Measurements from ENCODE around the gene PDZRN4.
"Not testable (repeated sequence)": the region's sequence is repeated elsewhere in the genome, so short reads cannot be mapped to it uniquely, and the experiment has no call there.

Gene PDZRN4

GRCh38 chr12:41188058-41188840, at the start of gene PDZRN4:
TSS of gene PDZRN4 (plus strand) at chr12:41188320.
- Histone ChIP-seq H3K36me3 (replicated peaks) (no peaks in the 10 kb centered on the region), H3K9me3 (no peaks in the 10 kb centered on the region), H3K4me1 (no peaks in the 10 kb centered on the region), H3K4me3 (no peak within 1 kb of the TSS), H3K27me3 (ENCODE audit: low read depth) (peaks cover 41% of the 10 kb centered on the region)
- DNase-seq (ENCODE audit: low spot score in 2 of 2): peak in 1 of 2 experiments; percentile 30
- in situ Hi-C loops (cut with MboI; ENCODE audit: low sequenced_read_pairs): no loop called here

DNA sequence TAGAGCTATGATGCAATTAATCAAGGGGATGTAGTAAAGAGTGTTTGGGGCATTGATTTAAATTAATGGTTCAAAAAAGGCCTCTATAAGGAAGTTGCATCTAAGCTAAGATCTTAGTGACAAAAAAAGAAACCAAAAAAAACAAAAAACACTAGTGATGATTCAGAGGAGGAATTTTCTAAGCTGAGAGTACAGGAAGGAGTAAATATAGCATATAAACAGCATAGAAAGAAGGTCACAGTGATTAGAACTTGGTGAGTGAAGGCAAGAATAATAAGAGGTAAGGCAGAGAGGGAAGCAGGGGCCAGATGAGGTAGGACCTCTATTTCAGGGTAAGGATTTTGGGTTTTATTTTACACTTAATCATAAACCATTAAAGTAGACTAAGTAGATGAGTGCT, 48.0 kb upstream of the PDZRN4 start:
- H3K27me3 ChIP-seq (ENCODE audit: low read depth): no peaks in the 10 kb centered on the region
- no peak overlapping the region for H3K4me3 ChIP-seq
- DNase-seq (ENCODE audit: low spot score in 2 of 2): no peak
- H3K9me3 ChIP-seq: no peaks in the 10 kb centered on the region
- in situ Hi-C loops (cut with MboI; ENCODE audit: low sequenced_read_pairs): no loop called here
- H3K36me3 ChIP-seq (replicated peaks): no peaks in the 10 kb centered on the region
- H3K4me1 ChIP-seq: no peaks in the 10 kb centered on the region

- in situ Hi-C loops (cut with MboI; ENCODE audit: low sequenced_read_pairs): no loop called here
- no peaks in the 10 kb centered on the region for H3K4me1 ChIP-seq
- no peak overlapping the region for H3K4me3 ChIP-seq
- H3K27me3 ChIP-seq (ENCODE audit: low read depth): no peaks in the 10 kb centered on the region
- H3K36me3 ChIP-seq (replicated peaks): no peaks in the 10 kb centered on the region
- no peak for DNase-seq (ENCODE audit: low spot score in 2 of 2)
- no peaks in the 10 kb centered on the region for H3K9me3 ChIP-seq
Measured at GRCh38 chr12:41141104-41141503, 47.0 kb upstream of the PDZRN4 start.

DNA sequence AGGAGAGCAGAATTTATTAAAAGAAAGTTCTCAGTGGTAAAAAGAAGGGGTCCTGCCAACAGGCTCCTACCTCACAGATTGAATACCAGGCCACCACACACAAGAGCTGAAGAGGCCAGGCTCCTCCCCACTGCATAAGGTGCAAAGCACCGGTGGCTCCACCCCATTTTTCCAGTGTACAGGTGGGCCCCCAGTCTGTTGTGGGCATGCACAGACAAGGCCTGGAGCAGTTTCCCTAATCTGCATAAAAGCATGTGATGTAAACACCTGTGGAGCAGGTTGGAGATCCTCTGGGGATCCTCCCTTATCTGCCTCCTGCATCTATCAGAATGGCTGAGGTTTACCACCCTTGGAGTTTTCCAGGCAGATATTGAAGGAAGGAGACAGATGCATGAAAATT, 45.7 kb upstream of the PDZRN4 start:
- no peaks in the 10 kb centered on the region for H3K27me3 ChIP-seq (ENCODE audit: low read depth)
- no peak overlapping the region for H3K4me3 ChIP-seq
- H3K36me3 ChIP-seq (replicated peaks): no peaks in the 10 kb centered on the region
- DNase-seq (ENCODE audit: low spot score in 2 of 2): no peak
- no peaks in the 10 kb centered on the region for H3K9me3 ChIP-seq
- in situ Hi-C loops (cut with MboI; ENCODE audit: low sequenced_read_pairs): no loop called here
- no peaks in the 10 kb centered on the region for H3K4me1 ChIP-seq

GRCh38 chr12:41151793-41152192, 36.3 kb upstream of the PDZRN4 start:
- Histone ChIP-seq H3K9me3 (no peaks in the 10 kb centered on the region), H3K4me3 (no peak overlapping the region), H3K4me1 (no peaks in the 10 kb centered on the region), H3K27me3 (ENCODE audit: low read depth) (no peaks in the 10 kb centered on the region), H3K36me3 (replicated peaks) (no peaks in the 10 kb centered on the region)
- DNase-seq (ENCODE audit: low spot score in 2 of 2): no peak
- in situ Hi-C loops (cut with MboI; ENCODE audit: low sequenced_read_pairs): no loop called here

- Histone ChIP-seq H3K27me3 (ENCODE audit: low read depth) (no peaks in the 10 kb centered on the region), H3K4me1 (no peaks in the 10 kb centered on the region), H3K36me3 (replicated peaks) (no peaks in the 10 kb centered on the region), H3K4me3 (no peak overlapping the region), H3K9me3 (no peaks in the 10 kb centered on the region)
- no peak for DNase-seq (ENCODE audit: low spot score in 2 of 2)
- in situ Hi-C loops (cut with MboI; ENCODE audit: low sequenced_read_pairs): no loop called here
Measured at GRCh38 chr12:41162461-41162860, 25.7 kb upstream of the PDZRN4 start.

GRCh38 chr12:41167701-41168100, 20.4 kb upstream of the PDZRN4 start:
- in situ Hi-C loops (cut with MboI; ENCODE audit: low sequenced_read_pairs): no loop called here
- Histone ChIP-seq H3K36me3 (replicated peaks) (no peaks in the 10 kb centered on the region), H3K4me3 (no peak overlapping the region), H3K4me1 (no peaks in the 10 kb centered on the region), H3K9me3 (no peaks in the 10 kb centered on the region), H3K27me3 (ENCODE audit: low read depth) (no peaks in the 10 kb centered on the region)
- no peak for DNase-seq (ENCODE audit: low spot score in 2 of 2)

DNA sequence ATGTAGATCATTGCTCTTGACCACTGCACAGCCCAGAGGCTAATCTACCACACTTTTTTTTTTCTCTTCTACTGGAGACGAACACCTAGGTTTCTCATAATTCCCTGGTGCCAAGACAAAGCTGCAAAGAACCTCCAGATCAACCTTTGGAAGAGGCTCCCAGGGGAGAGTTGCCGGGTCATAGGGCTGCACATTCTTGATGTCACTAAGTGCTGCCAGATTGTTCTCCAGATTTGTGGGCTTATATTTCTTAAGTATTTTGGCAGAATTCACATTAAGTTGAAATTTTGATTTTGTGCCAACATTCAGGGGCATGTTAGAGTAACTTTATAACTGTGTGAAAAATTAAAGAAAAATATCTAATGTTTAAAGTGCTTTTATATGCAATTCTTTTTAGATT, 13.5 kb upstream of the PDZRN4 start:
- Histone ChIP-seq H3K4me3 (no peak overlapping the region), H3K27me3 (ENCODE audit: low read depth) (no peaks in the 10 kb centered on the region), H3K9me3 (no peaks in the 10 kb centered on the region), H3K4me1 (no peaks in the 10 kb centered on the region), H3K36me3 (replicated peaks) (no peaks in the 10 kb centered on the region)
- in situ Hi-C loops (cut with MboI; ENCODE audit: low sequenced_read_pairs): no loop called here
- DNase-seq (ENCODE audit: low spot score in 2 of 2): no peak

GRCh38 chr12:41179507-41179906, 8.6 kb upstream of the PDZRN4 start:
- H3K4me1 ChIP-seq; H3K27me3 ChIP-seq (ENCODE audit: low read depth); H3K36me3 ChIP-seq (replicated peaks); H3K4me3 ChIP-seq; H3K9me3 ChIP-seq; in situ Hi-C loops (cut with MboI; ENCODE audit: low sequenced_read_pairs); DNase-seq (ENCODE audit: low spot score in 2 of 2): not testable (repeated sequence)

GRCh38 chr12:41184864-41185263, 3.3 kb upstream of the PDZRN4 start:
- no peaks in the 10 kb centered on the region for H3K4me1 ChIP-seq
- in situ Hi-C loops (cut with MboI; ENCODE audit: low sequenced_read_pairs): no loop called here
- H3K4me3 ChIP-seq: no peak overlapping the region
- peaks cover 28% of the 10 kb centered on the region for H3K27me3 ChIP-seq (ENCODE audit: low read depth)
- H3K36me3 ChIP-seq (replicated peaks): no peaks in the 10 kb centered on the region
- no peaks in the 10 kb centered on the region for H3K9me3 ChIP-seq
- DNase-seq (ENCODE audit: low spot score in 2 of 2): no peak

GRCh38 chr12:41186026-41186425, 2.1 kb upstream of the PDZRN4 start:
- Histone ChIP-seq H3K9me3 (no peaks in the 10 kb centered on the region), H3K27me3 (ENCODE audit: low read depth) (peaks cover 39% of the 10 kb centered on the region), H3K36me3 (replicated peaks) (no peaks in the 10 kb centered on the region), H3K4me3 (no peak overlapping the region), H3K4me1 (no peaks in the 10 kb centered on the region)
- in situ Hi-C loops (cut with MboI; ENCODE audit: low sequenced_read_pairs): no loop called here
- DNase-seq (ENCODE audit: low spot score in 2 of 2): no peak

DNA sequence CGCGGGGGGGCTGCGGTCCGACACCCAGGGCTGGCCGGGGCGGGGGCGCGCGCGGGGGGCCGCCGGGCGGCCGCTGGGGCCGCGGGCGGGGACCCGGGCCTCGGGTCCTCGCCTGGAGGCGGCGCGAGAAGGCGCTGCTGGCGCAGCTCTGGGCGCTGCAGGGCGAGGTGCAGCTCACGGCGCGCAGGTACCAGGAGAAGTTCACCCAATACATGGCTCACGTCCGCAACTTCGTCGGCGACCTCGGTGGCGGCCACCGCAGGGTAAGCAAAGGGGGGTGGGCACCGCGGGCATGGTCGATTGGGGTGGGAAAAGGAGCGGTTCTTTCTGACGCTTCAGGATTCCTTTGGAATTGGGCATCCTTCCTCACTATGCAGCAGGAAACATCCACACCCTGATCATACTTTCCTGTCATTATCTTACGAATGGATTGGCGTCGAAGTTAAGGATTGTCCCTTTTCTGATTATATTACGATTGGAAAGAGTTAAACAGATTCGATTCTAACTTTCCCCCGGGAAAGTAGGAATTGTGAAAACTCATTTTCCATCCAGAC, 798 bp downstream of the PDZRN4 start:
- no peak overlapping the region for H3K4me3 ChIP-seq

GRCh38 chr12:41189395-41190251, 1.5 kb downstream of the PDZRN4 start:
- DNase-seq (ENCODE audit: low spot score in 2 of 2): no peak
- no peaks in the 10 kb centered on the region for H3K4me1 ChIP-seq
- peaks cover 41% of the 10 kb centered on the region for H3K27me3 ChIP-seq (ENCODE audit: low read depth)
- no peaks in the 10 kb centered on the region for H3K36me3 ChIP-seq (replicated peaks)
- H3K9me3 ChIP-seq: no peaks in the 10 kb centered on the region
- in situ Hi-C loops (cut with MboI; ENCODE audit: low sequenced_read_pairs): no loop called here
- no peak overlapping the region for H3K4me3 ChIP-seq

More for the DNA sequence above, 798 bp downstream of the PDZRN4 start:
- no peaks in the 10 kb centered on the region for H3K9me3 ChIP-seq
- DNase-seq (ENCODE audit: low spot score in 2 of 2): no peak
- no peaks in the 10 kb centered on the region for H3K36me3 ChIP-seq (replicated peaks)
- H3K27me3 ChIP-seq (ENCODE audit: low read depth): peaks cover 41% of the 10 kb centered on the region
- H3K4me1 ChIP-seq: no peaks in the 10 kb centered on the region
- in situ Hi-C loops (cut with MboI; ENCODE audit: low sequenced_read_pairs): no loop called here

DNA sequence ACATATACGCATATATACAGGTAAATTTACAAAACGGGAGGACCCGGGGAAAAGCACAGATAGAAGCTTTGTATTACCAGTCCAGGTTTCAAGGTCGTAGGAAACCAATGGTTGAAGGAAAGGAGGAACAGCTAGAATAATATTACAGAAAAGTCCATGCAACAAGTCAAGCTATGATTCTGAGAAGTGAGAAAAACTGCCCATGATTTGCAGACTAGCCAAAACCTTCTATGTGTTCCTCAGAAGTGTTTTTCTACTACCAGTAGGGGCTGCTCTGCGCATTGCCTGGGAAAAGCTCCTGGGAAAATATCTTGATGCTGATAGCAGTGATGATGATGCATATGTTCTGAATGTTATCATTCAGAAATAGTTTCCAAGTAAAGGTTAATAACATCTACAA, 2.2 kb downstream of the PDZRN4 start:
- H3K4me1 ChIP-seq: no peaks in the 10 kb centered on the region
- in situ Hi-C loops (cut with MboI; ENCODE audit: low sequenced_read_pairs): no loop called here
- H3K4me3 ChIP-seq: no peak overlapping the region

More for the DNA sequence above, 2.2 kb downstream of the PDZRN4 start:
- H3K36me3 ChIP-seq (replicated peaks): no peaks in the 10 kb centered on the region
- peak; percentile 6 to 27 for DNase-seq (ENCODE audit: low spot score in 2 of 2)
- H3K9me3 ChIP-seq: no peaks in the 10 kb centered on the region
- peaks cover 41% of the 10 kb centered on the region for H3K27me3 ChIP-seq (ENCODE audit: low read depth)

All from HAP-1 (cell line).